Measurements from ENCODE around the gene GRK3.

DNA sequence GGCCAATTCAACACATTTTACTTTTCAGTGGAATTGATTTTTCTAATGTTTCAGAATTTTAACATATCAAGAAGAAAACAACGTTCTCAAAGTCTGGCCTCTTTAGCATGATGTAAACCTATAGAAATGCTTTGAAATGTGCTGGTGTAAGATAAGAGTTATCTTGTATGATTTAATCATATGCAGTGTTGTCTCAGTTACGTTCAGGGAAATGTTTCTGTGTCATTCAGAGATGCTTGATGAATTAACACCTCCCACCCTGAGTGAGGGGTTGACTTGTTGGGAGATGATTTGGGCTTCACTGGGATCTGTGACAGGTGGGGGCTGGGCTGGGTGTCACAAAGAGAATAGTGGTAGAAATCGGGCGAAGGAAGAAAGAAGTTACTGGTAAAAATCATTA is 161.8 kb downstream of the GRK3 start:
- TF ChIP-seq BHLHE40 (IDR thresholded peaks at IDR 0.05; ENCODE audit: borderline replicate concordance) = no peak
- TF ChIP-seq FOXK2 (IDR thresholded peaks at IDR 0.05) = no peak
- no peak for TF ChIP-seq NFRKB (IDR thresholded peaks at IDR 0.05)
- no peak for TF ChIP-seq SUZ12 (IDR thresholded peaks at IDR 0.05)
- no peak for TF ChIP-seq ELF4 (IDR thresholded peaks at IDR 0.05)
- no peak for TF ChIP-seq ZNF384 (IDR thresholded peaks at IDR 0.05)
- TF ChIP-seq TARDBP (IDR thresholded peaks at IDR 0.05) = no peak
- TF ChIP-seq HDGF (IDR thresholded peaks at IDR 0.05; ENCODE audit: borderline replicate concordance) = no peak
- TF ChIP-seq ARNT (IDR thresholded peaks at IDR 0.05) = no peak
- TF ChIP-seq FOXM1 (IDR thresholded peaks at IDR 0.05; ENCODE audit: borderline replicate concordance) = no peak
- TF ChIP-seq CTBP1 (IDR thresholded peaks at IDR 0.05; ENCODE audit: borderline replicate concordance) = no peak
- no peak for TF ChIP-seq PKNOX1 (IDR thresholded peaks at IDR 0.05)
- TF ChIP-seq L3MBTL2 (conservative IDR thresholded peaks at IDR 0.05) = no peak
